HEK293 (cell line): ENCODE measurements around the gene RPS19BP1.

Experiments
- CTCF ChIA-PET: fragments of 350-600 bp; formaldehyde crosslinking; extraction: SDS; loops from one replicate; lab custom pipeline; 2021; ENCODE audit warnings: antibody characterized with exemption; lab: Yijun Ruan, JAX
- POLR2A ChIA-PET: fragments of 300-600 bp; formaldehyde crosslinking; extraction: SDS; loops from one replicate; lab custom pipeline; 2020; ENCODE audit warnings: antibody characterized with exemption, inconsistent platforms; lab: Yijun Ruan, JAX
- H3K27ac ChIP-seq: fragments of 200-500 bp; sonication (Bioruptor generic); 2 replicates; pipeline ENCODE4 v1.5.1; 2014; ENCODE audit warnings: low read depth, low read length, control low read depth, inconsistent platforms; ENCODE audit errors: extremely low read depth
- H3K36me3 ChIP-seq, 2 experiments: fragments of 200-500 bp in 1 of 2; sonication (Bioruptor generic) in 1 of 2; 1 replicate in 1 of 2; 2 replicates in 1 of 2; pipeline ENCODE4 v1.5.1; 2014 to 2017; ENCODE audit warnings: inconsistent platforms in 2 of 2, low read length in 2 of 2; ENCODE audit not compliant: control insufficient read depth in 2 of 2, insufficient read depth in 1 of 2
- H3K4me1 ChIP-seq: fragments of 200-500 bp; sonication (Bioruptor generic); 2 replicates; pipeline ENCODE4 v1.5.1; 2014; ENCODE audit warnings: mild to moderate bottlenecking, low read length, inconsistent platforms; ENCODE audit not compliant: control insufficient read depth, insufficient read depth
- H3K4me3 ChIP-seq: 2 replicates; pipeline ENCODE4 v1.5.1; 2011; ENCODE audit warnings: low read depth, mild to moderate bottlenecking, control low read depth, low read length, moderate library complexity
- H3K9me3 ChIP-seq: fragments of 200-500 bp; sonication (Bioruptor generic); 2 replicates; pipeline ENCODE4 v1.5.1; 2014; ENCODE audit warnings: low read depth, low read length, inconsistent platforms; ENCODE audit not compliant: control insufficient read depth, insufficient read depth
- KLF16 ChIP-seq: fragments of 450-650 bp; formaldehyde crosslinking; IDR thresholded peaks from 2 replicates; pipeline ENCODE4 v1.5.1; 2017; ENCODE audit warnings: missing biosample characterization, missing genetic modification characterization
- YY1 ChIP-seq: fragments of 450-650 bp; formaldehyde crosslinking; IDR thresholded peaks from 2 replicates; pipeline ENCODE4 v1.5.1; 2018; ENCODE audit warnings: missing biosample characterization, missing genetic modification characterization
- YY2 ChIP-seq: fragments of 450-650 bp; formaldehyde crosslinking; IDR thresholded peaks from 2 replicates; pipeline ENCODE4 v1.5.1; 2016; ENCODE audit warnings: missing biosample characterization, missing genetic modification characterization
- ZBTB17 ChIP-seq: fragments of 450-650 bp; formaldehyde crosslinking; IDR thresholded peaks from 2 replicates; pipeline ENCODE4 v1.5.1; 2016; ENCODE audit warnings: missing biosample characterization, missing genetic modification characterization
- ZBTB48 ChIP-seq: fragments of 450-650 bp; formaldehyde crosslinking; IDR thresholded peaks from 2 replicates; pipeline ENCODE4 v1.5.1; 2016; ENCODE audit warnings: missing biosample characterization, missing genetic modification characterization
- ZIC2 ChIP-seq: fragments of 450-650 bp; formaldehyde crosslinking; IDR thresholded peaks from 2 replicates; pipeline ENCODE4 v1.5.1; 2016; ENCODE audit warnings: missing biosample characterization, missing genetic modification characterization
- ZNF140 ChIP-seq: fragments of 450-650 bp; formaldehyde crosslinking; IDR thresholded peaks from 2 replicates; pipeline ENCODE4 v1.5.1; 2016; ENCODE audit warnings: missing biosample characterization, missing genetic modification characterization
- ZNF157 ChIP-seq: fragments of 450-650 bp; formaldehyde crosslinking; IDR thresholded peaks from 2 replicates; pipeline ENCODE4 v1.5.1; 2016; ENCODE audit warnings: missing biosample characterization, missing genetic modification characterization
- ZNF184 ChIP-seq: fragments of 450-650 bp; IDR thresholded peaks from 2 replicates; pipeline ENCODE4 v1.5.1; 2018; ENCODE audit warnings: missing biosample characterization, mild to moderate bottlenecking, missing genetic modification characterization
- ZNF433 ChIP-seq: fragments of 450-650 bp; formaldehyde crosslinking; IDR thresholded peaks from 2 replicates; pipeline ENCODE4 v1.5.1; 2016; ENCODE audit warnings: missing biosample characterization, missing genetic modification characterization, low read depth
- ZNF48 ChIP-seq: fragments of 450-650 bp; formaldehyde crosslinking; IDR thresholded peaks from 2 replicates; pipeline ENCODE4 v1.5.1; 2016; ENCODE audit warnings: missing biosample characterization, missing genetic modification characterization
- ZNF530 ChIP-seq: fragments of 450-650 bp; formaldehyde crosslinking; IDR thresholded peaks from 2 replicates; pipeline ENCODE4 v1.5.1; 2016; ENCODE audit warnings: low read depth, missing biosample characterization, missing genetic modification characterization
- ZNF549 ChIP-seq: fragments of 450-650 bp; IDR thresholded peaks from 2 replicates; pipeline ENCODE4 v1.5.1; 2018; ENCODE audit warnings: missing biosample characterization, missing genetic modification characterization, mild to moderate bottlenecking, inconsistent platforms, moderate library complexity
- ZNF555 ChIP-seq: fragments of 450-650 bp; formaldehyde crosslinking; conservative IDR thresholded peaks from 2 replicates; pipeline ENCODE4 v1.5.1; 2017; ENCODE audit warnings: missing biosample characterization, mild to moderate bottlenecking, missing genetic modification characterization, inconsistent platforms
- ZNF629 ChIP-seq: fragments of 450-650 bp; formaldehyde crosslinking; IDR thresholded peaks from 2 replicates; pipeline ENCODE4 v1.5.1; 2017; ENCODE audit warnings: missing biosample characterization, missing genetic modification characterization
- ZNF660 ChIP-seq: fragments of 450-650 bp; IDR thresholded peaks from 2 replicates; pipeline ENCODE4 v1.5.1; 2018; ENCODE audit warnings: missing biosample characterization, mild to moderate bottlenecking, missing genetic modification characterization
- ZNF701 ChIP-seq: fragments of 450-650 bp; formaldehyde crosslinking; IDR thresholded peaks from 2 replicates; pipeline ENCODE4 v1.5.1; 2016; ENCODE audit warnings: missing biosample characterization, missing genetic modification characterization
- ZSCAN30 ChIP-seq: fragments of 450-650 bp; IDR thresholded peaks from 2 replicates; pipeline ENCODE4 v1.5.1; 2018; ENCODE audit warnings: missing biosample characterization, mild to moderate bottlenecking, missing genetic modification characterization, moderate library complexity
- TF ChIP-seq, protein P1 (sequence below): IDR thresholded peaks from 2 replicates; pipeline ENCODE4 v1.6.1; 2011; ENCODE audit warnings: mild to moderate bottlenecking, low read depth, low read length, borderline replicate concordance
- TF ChIP-seq, protein P2 (sequence below): fragments of 450-650 bp; formaldehyde crosslinking; IDR thresholded peaks from 2 replicates; pipeline ENCODE4 v1.5.1; 2016; ENCODE audit warnings: missing biosample characterization, missing genetic modification characterization
- TF ChIP-seq, protein P3 (sequence below): sonication (generic); formaldehyde crosslinking; IDR thresholded peaks from 2 replicates; pipeline ENCODE4 v1.8.1; 2022; ENCODE audit warnings: mild to moderate bottlenecking, moderate library complexity, missing genetic modification reagents
- TF ChIP-seq, protein P4 (sequence below): fragments of 450-650 bp; formaldehyde crosslinking; IDR thresholded peaks from 2 replicates; pipeline ENCODE4 v1.5.1; 2016; ENCODE audit warnings: missing biosample characterization, missing genetic modification characterization
- TF ChIP-seq, protein P5 (sequence below): fragments of 450-650 bp; formaldehyde crosslinking; IDR thresholded peaks from 2 replicates; pipeline ENCODE4 v1.5.1; 2016; ENCODE audit warnings: missing biosample characterization, missing genetic modification characterization
- TF ChIP-seq, protein P6 (sequence below): fragments of 450-650 bp; formaldehyde crosslinking; IDR thresholded peaks from 2 replicates; pipeline ENCODE4 v1.5.1; 2016; ENCODE audit warnings: missing biosample characterization, missing genetic modification characterization

The RPS19BP1 gene, protein sequence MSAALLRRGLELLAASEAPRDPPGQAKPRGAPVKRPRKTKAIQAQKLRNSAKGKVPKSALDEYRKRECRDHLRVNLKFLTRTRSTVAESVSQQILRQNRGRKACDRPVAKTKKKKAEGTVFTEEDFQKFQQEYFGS

DNA sequence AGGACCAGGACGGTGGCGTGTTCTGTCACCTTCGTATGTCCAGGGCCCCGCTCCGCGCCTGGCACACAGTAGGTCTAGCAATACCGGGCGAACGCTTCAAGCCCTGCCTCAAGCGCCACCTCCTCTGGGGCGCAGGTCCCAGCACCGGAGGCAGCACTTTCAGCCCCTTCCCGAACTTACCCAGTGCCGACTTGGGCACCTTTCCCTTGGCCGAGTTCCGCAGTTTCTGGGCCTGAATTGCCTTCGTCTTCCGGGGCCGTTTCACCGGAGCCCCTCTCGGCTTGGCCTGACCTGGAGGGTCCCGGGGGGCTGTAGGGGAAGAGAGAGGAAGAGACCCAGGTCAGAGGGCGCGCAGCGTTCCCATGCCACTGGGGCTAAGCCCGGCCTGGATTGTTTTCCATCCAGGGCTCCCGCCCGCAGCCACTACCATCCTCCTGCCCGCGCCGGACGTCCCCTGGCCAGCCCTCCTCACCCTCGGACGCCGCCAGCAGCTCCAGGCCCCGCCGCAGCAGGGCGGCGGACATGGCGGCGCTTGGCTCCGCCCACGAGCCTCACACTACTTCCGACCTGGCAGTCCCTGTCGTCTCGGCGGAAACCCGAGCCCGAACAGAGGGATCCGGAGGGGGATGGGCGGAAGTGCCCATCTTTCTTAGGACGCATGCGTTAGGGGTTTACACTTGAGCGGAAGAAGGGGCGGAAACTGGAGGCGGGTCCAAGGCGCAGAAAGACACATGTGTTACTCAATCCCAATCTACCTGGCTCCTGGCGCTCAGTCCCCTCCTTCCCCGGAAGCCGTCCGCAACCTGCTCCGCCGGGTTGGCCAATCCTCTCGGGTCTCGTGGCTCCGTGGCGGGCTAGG, at the start of gene RPS19BP1:
TSS of gene RPS19BP1 (minus strand) at position 534 of the 859 bp plus-strand sequence. CDS start at position 524, 10 bp downstream.
- Histone ChIP-seq H3K36me3 (peaks cover 11 to 42% of the 10 kb centered on the region in 2 experiments; a peak in 2 of 3 replicates), H3K4me1 (peaks cover 14% of the 10 kb centered on the region), H3K4me3 (peak within 1 kb of the TSS; percentile 75), H3K27ac (peak within 1 kb of the TSS; percentile 79), H3K9me3 (no peaks in the 10 kb centered on the region)
- ChIA-PET CTCF (interaction anchor here (0.6 to 13.7 kb wide), 9 partner anchors 10 to 763 kb away, joined by 3 to 380 read pairs (median 4); no protein-coding TSS in a partner anchor), POLR2A (interaction anchor here (0.6 to 5.1 kb wide), 9 partner anchors 9 to 512 kb away, joined by 3 to 113 read pairs (median 4); partner anchors contain the start of genes ATF4 and RPL3)
- TF ChIP-seq, protein P1, sequence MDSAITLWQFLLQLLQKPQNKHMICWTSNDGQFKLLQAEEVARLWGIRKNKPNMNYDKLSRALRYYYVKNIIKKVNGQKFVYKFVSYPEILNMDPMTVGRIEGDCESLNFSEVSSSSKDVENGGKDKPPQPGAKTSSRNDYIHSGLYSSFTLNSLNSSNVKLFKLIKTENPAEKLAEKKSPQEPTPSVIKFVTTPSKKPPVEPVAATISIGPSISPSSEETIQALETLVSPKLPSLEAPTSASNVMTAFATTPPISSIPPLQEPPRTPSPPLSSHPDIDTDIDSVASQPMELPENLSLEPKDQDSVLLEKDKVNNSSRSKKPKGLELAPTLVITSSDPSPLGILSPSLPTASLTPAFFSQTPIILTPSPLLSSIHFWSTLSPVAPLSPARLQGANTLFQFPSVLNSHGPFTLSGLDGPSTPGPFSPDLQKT, result peak; percentile 91
- TF ChIP-seq, protein P2, sequence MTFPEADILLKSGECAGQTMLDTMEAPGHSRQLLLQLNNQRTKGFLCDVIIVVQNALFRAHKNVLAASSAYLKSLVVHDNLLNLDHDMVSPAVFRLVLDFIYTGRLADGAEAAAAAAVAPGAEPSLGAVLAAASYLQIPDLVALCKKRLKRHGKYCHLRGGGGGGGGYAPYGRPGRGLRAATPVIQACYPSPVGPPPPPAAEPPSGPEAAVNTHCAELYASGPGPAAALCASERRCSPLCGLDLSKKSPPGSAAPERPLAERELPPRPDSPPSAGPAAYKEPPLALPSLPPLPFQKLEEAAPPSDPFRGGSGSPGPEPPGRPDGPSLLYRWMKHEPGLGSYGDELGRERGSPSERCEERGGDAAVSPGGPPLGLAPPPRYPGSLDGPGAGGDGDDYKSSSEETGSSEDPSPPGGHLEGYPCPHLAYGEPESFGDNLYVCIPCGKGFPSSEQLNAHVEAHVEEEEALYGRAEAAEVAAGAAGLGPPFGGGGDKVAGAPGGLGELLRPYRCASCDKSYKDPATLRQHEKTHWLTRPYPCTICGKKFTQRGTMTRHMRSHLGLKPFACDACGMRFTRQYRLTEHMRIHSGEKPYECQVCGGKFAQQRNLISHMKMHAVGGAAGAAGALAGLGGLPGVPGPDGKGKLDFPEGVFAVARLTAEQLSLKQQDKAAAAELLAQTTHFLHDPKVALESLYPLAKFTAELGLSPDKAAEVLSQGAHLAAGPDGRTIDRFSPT (tag by site-specific recombination), result peak; percentile 55; the same call in 1 of the 2 replicates
- TF ChIP-seq ZNF530, result no peak
- no peak for TF ChIP-seq ZNF184 (tag by site-specific recombination)
- TF ChIP-seq, protein P3, sequence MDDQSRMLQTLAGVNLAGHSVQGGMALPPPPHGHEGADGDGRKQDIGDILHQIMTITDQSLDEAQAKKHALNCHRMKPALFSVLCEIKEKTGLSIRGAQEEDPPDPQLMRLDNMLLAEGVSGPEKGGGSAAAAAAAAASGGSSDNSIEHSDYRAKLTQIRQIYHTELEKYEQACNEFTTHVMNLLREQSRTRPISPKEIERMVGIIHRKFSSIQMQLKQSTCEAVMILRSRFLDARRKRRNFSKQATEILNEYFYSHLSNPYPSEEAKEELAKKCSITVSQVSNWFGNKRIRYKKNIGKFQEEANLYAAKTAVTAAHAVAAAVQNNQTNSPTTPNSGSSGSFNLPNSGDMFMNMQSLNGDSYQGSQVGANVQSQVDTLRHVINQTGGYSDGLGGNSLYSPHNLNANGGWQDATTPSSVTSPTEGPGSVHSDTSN, result peak; percentile 92
- peak; percentile 91 for TF ChIP-seq ZBTB17 (tag by site-specific recombination)
- TF ChIP-seq YY1 (tag by site-specific recombination), result peak; percentile 86
- TF ChIP-seq, protein P4, sequence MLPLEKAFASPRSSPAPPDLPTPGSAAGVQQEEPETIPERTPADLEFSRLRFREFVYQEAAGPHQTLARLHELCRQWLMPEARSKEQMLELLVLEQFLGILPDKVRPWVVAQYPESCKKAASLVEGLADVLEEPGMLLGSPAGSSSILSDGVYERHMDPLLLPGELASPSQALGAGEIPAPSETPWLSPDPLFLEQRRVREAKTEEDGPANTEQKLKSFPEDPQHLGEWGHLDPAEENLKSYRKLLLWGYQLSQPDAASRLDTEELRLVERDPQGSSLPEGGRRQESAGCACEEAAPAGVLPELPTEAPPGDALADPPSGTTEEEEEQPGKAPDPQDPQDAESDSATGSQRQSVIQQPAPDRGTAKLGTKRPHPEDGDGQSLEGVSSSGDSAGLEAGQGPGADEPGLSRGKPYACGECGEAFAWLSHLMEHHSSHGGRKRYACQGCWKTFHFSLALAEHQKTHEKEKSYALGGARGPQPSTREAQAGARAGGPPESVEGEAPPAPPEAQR (tag by site-specific recombination), result no peak
- TF ChIP-seq, protein P5, sequence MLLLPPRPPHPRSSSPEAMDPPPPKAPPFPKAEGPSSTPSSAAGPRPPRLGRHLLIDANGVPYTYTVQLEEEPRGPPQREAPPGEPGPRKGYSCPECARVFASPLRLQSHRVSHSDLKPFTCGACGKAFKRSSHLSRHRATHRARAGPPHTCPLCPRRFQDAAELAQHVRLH, result peak; percentile 49; the same call in 1 of the 2 replicates
- TF ChIP-seq ZIC2, result peak; percentile 70
- TF ChIP-seq ZSCAN30 (tag by site-specific recombination), result 0 out of 2 replicates have a peak, but pooled peaks have one; percentile 13
- peak; percentile 37 for TF ChIP-seq ZNF629
- no peak for TF ChIP-seq ZNF157 (tag by site-specific recombination)
- no peak for TF ChIP-seq ZNF433 (tag by site-specific recombination)
- peak; percentile 24; the same call in 1 of the 2 replicates for TF ChIP-seq KLF16 (tag by site-specific recombination)
- TF ChIP-seq ZNF549 (tag by site-specific recombination), result no peak
- TF ChIP-seq ZNF660 (tag by site-specific recombination), result peak; percentile 42; the same call in 1 of the 2 replicates
- TF ChIP-seq ZNF555 (tag by site-specific recombination), result no peak
- no peak for TF ChIP-seq ZNF48 (tag by site-specific recombination)
- no peak for TF ChIP-seq ZNF140 (tag by site-specific recombination)
- no peak for TF ChIP-seq ZNF701 (tag by site-specific recombination)
- TF ChIP-seq YY2 (tag by site-specific recombination), result peak; percentile 78; the same call in 1 of the 2 replicates
- TF ChIP-seq ZBTB48, result no peak
- TF ChIP-seq, protein P6, sequence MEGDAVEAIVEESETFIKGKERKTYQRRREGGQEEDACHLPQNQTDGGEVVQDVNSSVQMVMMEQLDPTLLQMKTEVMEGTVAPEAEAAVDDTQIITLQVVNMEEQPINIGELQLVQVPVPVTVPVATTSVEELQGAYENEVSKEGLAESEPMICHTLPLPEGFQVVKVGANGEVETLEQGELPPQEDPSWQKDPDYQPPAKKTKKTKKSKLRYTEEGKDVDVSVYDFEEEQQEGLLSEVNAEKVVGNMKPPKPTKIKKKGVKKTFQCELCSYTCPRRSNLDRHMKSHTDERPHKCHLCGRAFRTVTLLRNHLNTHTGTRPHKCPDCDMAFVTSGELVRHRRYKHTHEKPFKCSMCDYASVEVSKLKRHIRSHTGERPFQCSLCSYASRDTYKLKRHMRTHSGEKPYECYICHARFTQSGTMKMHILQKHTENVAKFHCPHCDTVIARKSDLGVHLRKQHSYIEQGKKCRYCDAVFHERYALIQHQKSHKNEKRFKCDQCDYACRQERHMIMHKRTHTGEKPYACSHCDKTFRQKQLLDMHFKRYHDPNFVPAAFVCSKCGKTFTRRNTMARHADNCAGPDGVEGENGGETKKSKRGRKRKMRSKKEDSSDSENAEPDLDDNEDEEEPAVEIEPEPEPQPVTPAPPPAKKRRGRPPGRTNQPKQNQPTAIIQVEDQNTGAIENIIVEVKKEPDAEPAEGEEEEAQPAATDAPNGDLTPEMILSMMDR (tag by site-specific recombination), result peak; percentile 13; the same call in 1 of the 2 replicates
